Trophoblast cell (in vitro differentiated cells and primary cell): ENCODE measurements around the gene FLNB.

Experiments used
- DNase-seq, 2 donors: peaks; one replicate each; pipeline ENCODE4 v3.0.0-alpha.2; 2016
- H2AFZ ChIP-seq: 2 replicates; pipeline ENCODE4 v1.6.1; 2013; ENCODE audit warnings: low read length, moderate library complexity, mild to moderate bottlenecking; ENCODE audit not compliant: insufficient read depth, poor library complexity
- H2AK5ac ChIP-seq: 2 replicates; pipeline ENCODE4 v1.6.1; 2013; ENCODE audit warnings: mild to moderate bottlenecking, low read length
- H2BK120ac ChIP-seq: 2 replicates; pipeline ENCODE4 v1.6.1; 2013; ENCODE audit warnings: low read length, mild to moderate bottlenecking, moderate library complexity; ENCODE audit not compliant: insufficient read depth, poor library complexity
- H2BK12ac ChIP-seq: 2 replicates; pipeline ENCODE4 v1.6.1; 2013; ENCODE audit warnings: mild to moderate bottlenecking, low read length, moderate library complexity
- H2BK5ac ChIP-seq: 2 replicates; pipeline ENCODE4 v1.6.1; 2013; ENCODE audit warnings: low read length, low read depth, moderate library complexity, mild to moderate bottlenecking; ENCODE audit not compliant: poor library complexity
- H3K14ac ChIP-seq: 2 replicates; pipeline ENCODE4 v1.6.1; 2013; ENCODE audit warnings: mild to moderate bottlenecking, low read length
- H3K18ac ChIP-seq: 2 replicates; pipeline ENCODE4 v1.6.1; 2013; ENCODE audit warnings: mild to moderate bottlenecking, low read length
- H3K23ac ChIP-seq: 2 replicates; pipeline ENCODE4 v1.6.1; 2013; ENCODE audit warnings: low read length
- H3K27ac ChIP-seq: 2 replicates; pipeline ENCODE4 v1.5.1; 2013; ENCODE audit warnings: low read depth, mild to moderate bottlenecking, inconsistent platforms, low read length, moderate library complexity
- H3K27me3 ChIP-seq: 2 replicates; pipeline ENCODE4 v1.6.1; 2013; ENCODE audit warnings: inconsistent platforms, mild to moderate bottlenecking, low read length, moderate library complexity; ENCODE audit not compliant: insufficient read depth
- H3K36me3 ChIP-seq, 2 experiments: 1 replicate in 1 of 2; 2 replicates in 1 of 2; pipeline ENCODE4 v1.6.1; 2013; ENCODE audit warnings: low read length in 2 of 2, mild to moderate bottlenecking in 2 of 2, moderate library complexity in 1 of 2; ENCODE audit not compliant: insufficient read depth in 2 of 2, control insufficient read depth in 1 of 2
- H3K4ac ChIP-seq: 2 replicates; pipeline ENCODE4 v1.6.1; 2013; ENCODE audit warnings: low read depth, mild to moderate bottlenecking, low read length, moderate library complexity
- H3K4me1 ChIP-seq, 2 experiments: 1 replicate in 1 of 2; 2 replicates in 1 of 2; pipeline ENCODE4 v1.6.1; 2013; ENCODE audit warnings: low read length in 2 of 2, mild to moderate bottlenecking in 2 of 2, moderate library complexity in 1 of 2; ENCODE audit not compliant: insufficient read depth in 2 of 2, control insufficient read depth in 1 of 2
- H3K4me2 ChIP-seq: 2 replicates; pipeline ENCODE4 v1.6.1; 2013; ENCODE audit warnings: inconsistent platforms, mild to moderate bottlenecking, low read length, moderate library complexity
- H3K4me3 ChIP-seq: 2 replicates; pipeline ENCODE4 v1.5.1; 2013; ENCODE audit warnings: mild to moderate bottlenecking, low read depth, low read length, inconsistent platforms
- H3K79me1 ChIP-seq: one replicate; pipeline ENCODE4 v1.6.1; 2013; ENCODE audit warnings: low read length
- H3K79me2 ChIP-seq: 2 replicates; pipeline ENCODE4 v1.6.1; 2013; ENCODE audit warnings: low read length, mild to moderate bottlenecking; ENCODE audit not compliant: control insufficient read depth, insufficient read depth, poor library complexity
- H3K9ac ChIP-seq: 2 replicates; pipeline ENCODE4 v1.6.1; 2013; ENCODE audit warnings: mild to moderate bottlenecking, low read length
- H3K9me3 ChIP-seq: 2 replicates; pipeline ENCODE4 v1.6.1; 2013; ENCODE audit warnings: low read depth, mild to moderate bottlenecking, control low read depth, inconsistent platforms, low read length; ENCODE audit not compliant: insufficient read depth
- H4K12ac ChIP-seq: 2 replicates; pipeline ENCODE4 v1.6.1; 2013; ENCODE audit warnings: low read depth, mild to moderate bottlenecking, low read length, moderate library complexity
- H4K8ac ChIP-seq: 2 replicates; pipeline ENCODE4 v1.6.1; 2013; ENCODE audit warnings: low read depth, mild to moderate bottlenecking, low read length, moderate library complexity
- H4K91ac ChIP-seq: one replicate; pipeline ENCODE4 v1.6.1; 2013; ENCODE audit warnings: low read depth, mild to moderate bottlenecking, low read length, moderate library complexity
- whole genome bisulfite sequencing: extraction: QIAGEN DNeasy Blood & Tissue Kit; methylation state at CpG from one replicate; pipeline ENCODE4 v1.1.7; 2013; ENCODE audit warnings: missing lambda C conversion rate; ENCODE audit not compliant: insufficient read length, insufficient coverage; ENCODE audit errors: extremely low coverage; 5-methylcytosine and 5-hydroxymethylcytosine counted together

FLNB gene

GRCh38 chr3:58170376-58170775, 162.2 kb downstream of the FLNB start:
- Histone ChIP-seq H2BK120ac (no peak overlapping the region), H2BK5ac (no peak overlapping the region), H4K12ac (no peak overlapping the region), H4K8ac (no peak overlapping the region), H3K23ac (no peak overlapping the region), H3K36me3 (peaks cover 45 to 53% of the 10 kb centered on the region in 2 experiments), H3K79me1 (no peaks in the 10 kb centered on the region), H3K27me3 (no peaks in the 10 kb centered on the region), H3K27ac (no peak overlapping the region), H2AFZ (no peak overlapping the region), H4K91ac (no peak overlapping the region), H2BK12ac (no peak overlapping the region), H3K9me3 (no peaks in the 10 kb centered on the region), H2AK5ac (no peak overlapping the region), H3K9ac (no peak overlapping the region), H3K79me2 (no peaks in the 10 kb centered on the region), H3K14ac (no peak overlapping the region), H3K4ac (no peak overlapping the region), H3K4me2 (no peak overlapping the region), H3K18ac (no peak overlapping the region), H3K4me3 (no peak overlapping the region), H3K4me1 (peaks cover 2% of the 10 kb centered on the region in 2 experiments)
- WGBS, result no CpG with 5 or more reads among the region's 11 CpGs
- DNase-seq, result no peak

GRCh38 chr3:58171126-58171525, 162.9 kb downstream of the FLNB start:
- Histone ChIP-seq H2AK5ac (no peak overlapping the region), H3K14ac (no peak overlapping the region), H3K27me3 (no peaks in the 10 kb centered on the region), H3K9me3 (no peaks in the 10 kb centered on the region), H3K4me3 (no peak overlapping the region), H3K23ac (no peak overlapping the region), H4K91ac (no peak overlapping the region), H4K12ac (no peak overlapping the region), H3K4me2 (no peak overlapping the region), H2BK5ac (no peak overlapping the region), H3K27ac (no peak overlapping the region), H3K36me3 (peaks cover 45 to 50% of the 10 kb centered on the region in 2 experiments), H2BK12ac (no peak overlapping the region), H2BK120ac (no peak overlapping the region), H3K79me1 (no peaks in the 10 kb centered on the region), H3K4ac (no peak overlapping the region), H3K18ac (no peak overlapping the region), H3K79me2 (no peaks in the 10 kb centered on the region), H3K4me1 (no peaks in the 10 kb centered on the region), H2AFZ (no peak overlapping the region), H4K8ac (no peak overlapping the region), H3K9ac (no peak overlapping the region)
- DNase-seq, result no peak
- WGBS, result no CpG with 5 or more reads among the region's 9 CpGs

- Histone ChIP-seq H3K79me1 (peaks cover 3% of the 10 kb centered on the region), H3K9ac (no peak overlapping the region), H2BK5ac (no peak overlapping the region), H2BK12ac (no peak overlapping the region), H3K36me3 (peaks cover 31 to 36% of the 10 kb centered on the region in 2 experiments), H3K23ac (no peak overlapping the region), H3K27me3 (no peaks in the 10 kb centered on the region), H3K18ac (no peak overlapping the region), H2AK5ac (no peak overlapping the region), H4K8ac (no peak overlapping the region), H2BK120ac (no peak overlapping the region), H3K4ac (no peak overlapping the region), H3K14ac (no peak overlapping the region), H3K9me3 (no peaks in the 10 kb centered on the region), H3K79me2 (no peaks in the 10 kb centered on the region), H3K4me3 (no peak overlapping the region), H3K4me1 (peaks cover 6% of the 10 kb centered on the region in 2 experiments), H3K27ac (no peak overlapping the region), H4K12ac (no peak overlapping the region), H4K91ac (no peak overlapping the region), H3K4me2 (no peak overlapping the region), H2AFZ (no peak overlapping the region)
- DNase-seq, result peak in 1 of 2 donors; percentile 37
- WGBS, result no CpG with 5 or more reads among the region's 14 CpGs
Observed at GRCh38 chr3:58173029-58173668, 164.9 kb downstream of the FLNB start.

GRCh38 chr3:58173669-58174398, 165.6 kb downstream of the FLNB start:
- Histone ChIP-seq H3K27ac (no peak overlapping the region), H2AFZ (no peak overlapping the region), H2AK5ac (no peak overlapping the region), H2BK120ac (no peak overlapping the region), H3K4me1 (peaks cover 7% of the 10 kb centered on the region in 2 experiments), H4K8ac (no peak overlapping the region), H4K12ac (no peak overlapping the region), H3K23ac (no peak overlapping the region), H2BK12ac (no peak overlapping the region), H3K4ac (no peak overlapping the region), H4K91ac (no peak overlapping the region), H3K14ac (no peak overlapping the region), H3K79me1 (peaks cover 3% of the 10 kb centered on the region), H3K9ac (no peak overlapping the region), H3K27me3 (no peaks in the 10 kb centered on the region), H3K4me3 (no peak overlapping the region), H2BK5ac (no peak overlapping the region), H3K36me3 (peaks cover 27 to 32% of the 10 kb centered on the region in 2 experiments), H3K4me2 (no peak overlapping the region), H3K79me2 (no peaks in the 10 kb centered on the region), H3K9me3 (no peaks in the 10 kb centered on the region), H3K18ac (no peak overlapping the region)
- WGBS, result no CpG with 5 or more reads among the region's 12 CpGs
- DNase-seq, result peak; percentile 57 to 74
